Measurements from ENCODE around the gene ATL1.

The ATL1 gene

DNA sequence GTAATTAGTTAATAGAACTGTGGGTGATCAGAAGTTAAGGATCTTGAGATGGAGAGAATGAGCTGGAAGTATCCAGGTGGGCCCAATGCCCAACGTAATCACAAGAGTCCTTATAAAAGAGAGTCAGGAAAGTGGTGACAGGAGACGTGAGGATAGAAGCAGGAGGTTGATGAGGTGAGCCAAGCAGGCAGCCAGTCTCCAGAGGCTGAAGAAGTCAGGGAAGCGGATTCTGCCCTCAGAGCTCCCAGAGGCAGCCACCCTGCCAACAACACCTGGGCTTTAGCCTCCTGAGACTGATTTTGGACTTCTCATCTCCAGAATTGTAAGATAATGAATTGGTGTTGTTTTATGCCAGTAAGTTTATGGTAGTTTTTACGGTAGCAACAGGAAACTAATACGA, 118.2 kb downstream of the ATL1 start:
- H3K27me3 Mint-ChIP-seq (ENCODE audit: low read depth, poor library complexity) = peaks cover 2% of the 10 kb centered on the region
- DNase-seq = no peak
- peaks cover 5% of the 10 kb centered on the region for H3K4me1 Mint-ChIP-seq
- H3K27ac Mint-ChIP-seq = no peak overlapping the region
- H3K4me3 Mint-ChIP-seq = no peak overlapping the region
- H3K36me3 Mint-ChIP-seq (ENCODE audit: low read depth) = no peaks in the 10 kb centered on the region
- peaks cover 5% of the 10 kb centered on the region for H3K9me3 Mint-ChIP-seq
- TF ChIP-seq, protein P1, sequence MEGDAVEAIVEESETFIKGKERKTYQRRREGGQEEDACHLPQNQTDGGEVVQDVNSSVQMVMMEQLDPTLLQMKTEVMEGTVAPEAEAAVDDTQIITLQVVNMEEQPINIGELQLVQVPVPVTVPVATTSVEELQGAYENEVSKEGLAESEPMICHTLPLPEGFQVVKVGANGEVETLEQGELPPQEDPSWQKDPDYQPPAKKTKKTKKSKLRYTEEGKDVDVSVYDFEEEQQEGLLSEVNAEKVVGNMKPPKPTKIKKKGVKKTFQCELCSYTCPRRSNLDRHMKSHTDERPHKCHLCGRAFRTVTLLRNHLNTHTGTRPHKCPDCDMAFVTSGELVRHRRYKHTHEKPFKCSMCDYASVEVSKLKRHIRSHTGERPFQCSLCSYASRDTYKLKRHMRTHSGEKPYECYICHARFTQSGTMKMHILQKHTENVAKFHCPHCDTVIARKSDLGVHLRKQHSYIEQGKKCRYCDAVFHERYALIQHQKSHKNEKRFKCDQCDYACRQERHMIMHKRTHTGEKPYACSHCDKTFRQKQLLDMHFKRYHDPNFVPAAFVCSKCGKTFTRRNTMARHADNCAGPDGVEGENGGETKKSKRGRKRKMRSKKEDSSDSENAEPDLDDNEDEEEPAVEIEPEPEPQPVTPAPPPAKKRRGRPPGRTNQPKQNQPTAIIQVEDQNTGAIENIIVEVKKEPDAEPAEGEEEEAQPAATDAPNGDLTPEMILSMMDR (IDR thresholded peaks at IDR 0.05) = no peak

DNA sequence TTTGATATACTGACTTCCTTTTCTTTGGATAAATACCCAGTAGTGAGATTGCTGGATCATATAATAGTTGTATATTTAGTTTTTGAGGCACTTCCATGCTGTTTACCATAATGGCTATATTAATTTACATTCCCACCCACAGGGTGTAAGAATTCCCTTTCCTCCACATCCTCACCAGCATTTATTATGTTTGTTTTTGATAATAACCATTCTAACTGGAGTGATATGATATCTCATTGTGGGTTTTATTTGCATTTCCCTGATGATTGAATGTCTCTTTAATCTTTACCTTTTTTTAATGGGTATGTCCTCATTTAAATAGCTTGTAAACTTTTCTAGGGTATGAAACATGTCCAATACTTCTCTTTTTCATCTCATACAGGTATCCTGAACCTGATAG, 119.7 kb downstream of the ATL1 start:
- no peak overlapping the region for H3K4me3 Mint-ChIP-seq
- TF ChIP-seq, protein P1 (IDR thresholded peaks at IDR 0.05) = no peak
- no peak overlapping the region for H3K27ac Mint-ChIP-seq
- peaks cover 5% of the 10 kb centered on the region for H3K4me1 Mint-ChIP-seq
- H3K9me3 Mint-ChIP-seq = peaks cover 5% of the 10 kb centered on the region
- H3K36me3 Mint-ChIP-seq (ENCODE audit: low read depth) = no peaks in the 10 kb centered on the region
- no peak for DNase-seq
- H3K27me3 Mint-ChIP-seq (ENCODE audit: low read depth, poor library complexity) = no peaks in the 10 kb centered on the region

Data from nephron progenitor cell (in vitro differentiated cells).